Nephron progenitor cell (in vitro differentiated cells): ENCODE data around the gene CBLN3.
A peak's percentile ranks its signal among the peaks of the same experiment; 100 is the strongest.

ENCODE experiments used
- DNase-seq: peaks from one replicate; pipeline ENCODE4 v3.0.0; 2021
- H3K27ac Mint-ChIP-seq: 2 replicates; pipeline ENCODE4 v1.8.0; 2021; ENCODE audit warnings: mild to moderate bottlenecking, moderate library complexity, mixed read lengths
- H3K27me3 Mint-ChIP-seq: 2 replicates; pipeline ENCODE4 v1.8.0; 2021; ENCODE audit warnings: mild to moderate bottlenecking, low read depth, mixed read lengths; ENCODE audit not compliant: poor library complexity
- H3K36me3 Mint-ChIP-seq: 2 replicates; pipeline ENCODE4 v1.8.0; 2021; ENCODE audit warnings: low read depth, mixed read lengths
- H3K4me1 Mint-ChIP-seq: 2 replicates; pipeline ENCODE4 v1.8.0; 2021; ENCODE audit warnings: mixed read lengths
- H3K4me3 Mint-ChIP-seq: 2 replicates; pipeline ENCODE4 v1.8.0; 2021; ENCODE audit warnings: mild to moderate bottlenecking, moderate library complexity, mixed read lengths
- H3K9me3 Mint-ChIP-seq: 2 replicates; pipeline ENCODE4 v1.8.0; 2021; ENCODE audit warnings: mild to moderate bottlenecking, moderate library complexity, mixed read lengths
- TF ChIP-seq, protein P1 (sequence below): fragments of 200-600 bp; sonication (generic); IDR thresholded peaks from 2 replicates; pipeline ENCODE4 v1.5.0; 2021; ENCODE audit warnings: antibody characterized with exemption

Gene CBLN3

DNA sequence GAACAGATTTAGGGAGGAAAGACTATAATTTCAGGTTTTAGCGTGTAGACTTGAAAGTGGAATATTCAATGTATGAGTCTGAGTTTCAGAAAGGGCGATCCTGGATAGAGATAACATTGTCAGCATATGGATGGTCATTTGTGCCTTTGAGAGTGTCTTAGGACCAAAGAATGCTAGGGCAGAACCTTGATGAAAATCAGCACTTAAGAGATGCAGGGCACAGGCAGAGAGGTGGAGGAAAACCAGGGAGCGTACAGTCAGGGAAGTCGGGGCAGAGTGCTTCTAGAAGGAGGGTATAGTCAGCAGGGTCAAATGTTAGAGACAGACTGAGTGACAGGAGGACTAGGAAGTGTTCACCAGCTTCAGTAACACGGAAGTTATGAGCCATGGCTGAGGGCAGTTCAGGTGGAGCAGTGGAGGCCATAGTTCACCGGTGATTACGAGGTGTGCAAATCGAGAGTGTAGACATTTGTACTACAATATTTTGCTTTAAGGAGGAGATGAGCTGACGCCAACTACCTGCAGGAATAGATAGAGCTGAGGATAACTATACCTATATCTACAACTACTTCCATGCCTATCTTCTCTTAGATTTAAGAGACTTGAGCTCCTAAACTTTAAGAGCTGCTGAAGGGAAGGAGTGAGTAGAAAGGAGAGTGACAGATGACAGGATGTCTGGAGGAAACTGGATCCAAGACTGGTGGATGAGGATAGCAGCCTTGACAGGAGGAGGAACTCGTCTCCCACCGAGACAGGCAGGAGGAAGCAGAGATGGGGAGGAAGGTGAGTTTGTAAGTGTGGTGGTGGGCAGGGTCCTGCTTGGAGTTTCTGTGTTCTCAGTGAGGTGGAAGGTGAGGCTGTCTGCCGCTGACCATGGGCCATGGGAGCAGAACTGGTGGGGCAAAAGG, 6.5 kb downstream of the CBLN3 start:
- peaks cover 4% of the 10 kb centered on the region for H3K9me3 Mint-ChIP-seq
- TF ChIP-seq, protein P1, sequence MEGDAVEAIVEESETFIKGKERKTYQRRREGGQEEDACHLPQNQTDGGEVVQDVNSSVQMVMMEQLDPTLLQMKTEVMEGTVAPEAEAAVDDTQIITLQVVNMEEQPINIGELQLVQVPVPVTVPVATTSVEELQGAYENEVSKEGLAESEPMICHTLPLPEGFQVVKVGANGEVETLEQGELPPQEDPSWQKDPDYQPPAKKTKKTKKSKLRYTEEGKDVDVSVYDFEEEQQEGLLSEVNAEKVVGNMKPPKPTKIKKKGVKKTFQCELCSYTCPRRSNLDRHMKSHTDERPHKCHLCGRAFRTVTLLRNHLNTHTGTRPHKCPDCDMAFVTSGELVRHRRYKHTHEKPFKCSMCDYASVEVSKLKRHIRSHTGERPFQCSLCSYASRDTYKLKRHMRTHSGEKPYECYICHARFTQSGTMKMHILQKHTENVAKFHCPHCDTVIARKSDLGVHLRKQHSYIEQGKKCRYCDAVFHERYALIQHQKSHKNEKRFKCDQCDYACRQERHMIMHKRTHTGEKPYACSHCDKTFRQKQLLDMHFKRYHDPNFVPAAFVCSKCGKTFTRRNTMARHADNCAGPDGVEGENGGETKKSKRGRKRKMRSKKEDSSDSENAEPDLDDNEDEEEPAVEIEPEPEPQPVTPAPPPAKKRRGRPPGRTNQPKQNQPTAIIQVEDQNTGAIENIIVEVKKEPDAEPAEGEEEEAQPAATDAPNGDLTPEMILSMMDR: no peak
- H3K4me1 Mint-ChIP-seq: peaks cover 5% of the 10 kb centered on the region
- H3K36me3 Mint-ChIP-seq: no peaks in the 10 kb centered on the region
- no peak overlapping the region for H3K27ac Mint-ChIP-seq
- H3K4me3 Mint-ChIP-seq: no peak overlapping the region
- H3K27me3 Mint-ChIP-seq: peaks cover 33% of the 10 kb centered on the region
- no peak for DNase-seq

DNA sequence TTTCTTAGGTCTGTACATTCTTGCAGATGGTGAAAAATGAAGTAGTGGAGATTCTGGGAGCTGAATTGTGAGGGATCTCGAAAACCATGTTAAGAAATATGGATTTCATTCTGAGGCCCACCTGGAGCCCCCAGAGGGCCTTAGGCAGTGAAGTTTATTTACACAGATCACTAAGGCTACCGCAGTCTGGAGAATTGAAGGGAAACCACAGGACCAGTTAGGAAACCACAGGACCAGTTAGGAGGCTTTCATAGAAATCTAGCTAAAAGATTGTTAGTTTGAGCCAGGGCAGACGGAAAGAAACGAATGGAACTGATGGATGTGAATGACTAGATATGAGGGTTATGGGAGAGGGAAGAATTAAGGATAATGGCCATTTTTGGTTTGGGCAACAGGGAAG, 7.2 kb downstream of the CBLN3 start:
- Mint-ChIP-seq H3K36me3 (no peaks in the 10 kb centered on the region), H3K4me3 (no peak overlapping the region), H3K4me1 (peaks cover 5% of the 10 kb centered on the region), H3K9me3 (peaks cover 4% of the 10 kb centered on the region), H3K27me3 (peaks cover 29% of the 10 kb centered on the region), H3K27ac (no peak overlapping the region)
- TF ChIP-seq, protein P1: no peak
- DNase-seq: no peak

DNA sequence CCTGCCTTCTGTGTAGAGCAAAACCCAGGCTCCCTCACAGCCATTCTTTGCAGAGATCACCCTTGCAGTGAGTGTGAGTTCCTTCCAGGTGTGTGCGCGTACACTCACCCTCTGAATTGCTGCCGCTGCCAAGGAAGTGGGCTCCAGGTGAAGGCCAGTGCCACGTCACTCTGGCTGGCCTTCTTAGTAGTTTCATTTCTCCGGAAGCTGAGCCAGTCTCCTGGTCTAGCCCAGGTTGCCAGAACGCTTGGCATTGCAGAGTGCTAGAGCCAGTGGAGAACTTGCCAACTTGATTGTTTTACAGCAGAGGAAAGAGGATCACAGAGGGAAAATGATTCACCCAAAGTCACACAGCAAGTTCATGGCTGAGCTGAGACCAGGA, 11.0 kb downstream of the CBLN3 start:
- DNase-seq: no peak
- H3K27ac Mint-ChIP-seq: no peak overlapping the region
- TF ChIP-seq, protein P1: no peak

GRCh38 chr14:24417832-24418491, 11.5 kb downstream of the CBLN3 start:
- H3K4me3 Mint-ChIP-seq: no peak overlapping the region
- peaks cover 29% of the 10 kb centered on the region for H3K36me3 Mint-ChIP-seq
- H3K9me3 Mint-ChIP-seq: no peaks in the 10 kb centered on the region
- H3K27me3 Mint-ChIP-seq: peaks cover 13% of the 10 kb centered on the region
- TF ChIP-seq, protein P1: no peak
- no peak for DNase-seq
- no peak overlapping the region for H3K27ac Mint-ChIP-seq
- peaks cover 5% of the 10 kb centered on the region for H3K4me1 Mint-ChIP-seq

More for the DNA sequence above, 11.0 kb downstream of the CBLN3 start:
- Mint-ChIP-seq H3K27me3 (peaks cover 13% of the 10 kb centered on the region), H3K4me3 (no peak overlapping the region), H3K9me3 (no peaks in the 10 kb centered on the region), H3K36me3 (peaks cover 26% of the 10 kb centered on the region), H3K4me1 (peaks cover 5% of the 10 kb centered on the region)

- peaks cover 13% of the 10 kb centered on the region for H3K27me3 Mint-ChIP-seq
- TF ChIP-seq, protein P1: no peak
- no peak overlapping the region for H3K4me3 Mint-ChIP-seq
- H3K4me1 Mint-ChIP-seq: peaks cover 5% of the 10 kb centered on the region
- no peaks in the 10 kb centered on the region for H3K9me3 Mint-ChIP-seq
- peak overlapping the region; percentile 90 for H3K27ac Mint-ChIP-seq
- peaks cover 38% of the 10 kb centered on the region for H3K36me3 Mint-ChIP-seq
- no peak for DNase-seq
These were observed 12.4 kb downstream of the CBLN3 start for GRCh38 chr14:24416932-24417619.
